Measurements from ENCODE around the gene EXOC6B.

EXOC6B gene

DNA sequence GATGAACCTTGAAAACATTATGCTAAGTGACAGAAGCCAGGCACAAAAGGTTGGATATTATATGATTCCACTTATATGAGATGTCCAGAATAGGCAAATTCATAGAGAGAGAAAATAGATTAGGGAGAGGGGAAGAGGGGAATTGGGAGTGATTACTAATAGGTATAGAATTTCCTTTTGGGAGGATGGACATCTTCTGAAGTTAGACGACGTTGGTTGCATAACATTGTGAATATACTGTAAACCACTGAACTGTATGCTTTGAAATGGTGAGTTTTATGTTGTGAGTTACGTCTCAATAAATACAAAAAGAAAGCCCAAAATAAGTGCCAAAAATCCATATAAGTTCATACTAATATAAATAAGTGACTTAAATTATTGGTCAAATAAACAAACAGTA, 659.6 kb downstream of the EXOC6B start:
- no peak for DNase-seq (ENCODE audit: low read depth)

DNA sequence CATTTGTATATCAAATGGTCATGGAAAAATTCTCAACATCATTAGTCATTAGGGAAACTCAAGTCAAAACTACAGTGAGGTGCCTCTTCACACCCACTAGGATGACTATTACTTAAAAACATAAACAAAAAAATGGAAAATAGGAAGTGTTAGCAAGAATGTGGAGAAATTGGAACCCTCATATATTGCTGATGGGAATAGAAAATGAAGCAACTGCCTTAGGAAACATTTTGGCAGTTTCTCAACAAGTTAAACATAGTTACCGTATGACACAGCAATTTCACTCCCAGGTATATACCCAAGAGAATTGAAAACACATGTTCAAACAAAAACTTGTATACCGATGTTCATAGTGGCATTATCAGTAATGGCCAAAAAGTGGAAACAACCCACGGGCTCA, 660.0 kb downstream of the EXOC6B start:
- DNase-seq (ENCODE audit: low read depth) = no peak

DNA sequence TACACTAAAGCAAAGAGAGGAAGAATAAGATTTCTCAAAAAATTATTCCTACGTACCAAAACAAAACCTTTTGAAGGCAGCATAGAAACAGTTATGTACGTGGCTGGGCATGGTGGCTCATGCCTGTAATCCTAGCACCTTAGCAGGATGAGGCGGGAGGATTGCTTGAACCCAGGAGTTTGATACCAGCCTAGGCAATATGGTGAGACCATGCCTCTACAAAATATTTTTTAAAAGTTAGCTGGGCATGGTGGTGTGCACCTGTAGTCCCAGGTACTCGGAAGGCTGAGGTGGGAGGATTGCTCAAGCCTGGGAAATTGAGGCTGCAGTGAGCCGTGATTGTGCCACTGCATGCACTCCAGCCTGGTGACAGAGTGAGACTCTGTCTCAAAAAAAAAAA, 663.3 kb downstream of the EXOC6B start:
- no peak for DNase-seq (ENCODE audit: low read depth)

DNA sequence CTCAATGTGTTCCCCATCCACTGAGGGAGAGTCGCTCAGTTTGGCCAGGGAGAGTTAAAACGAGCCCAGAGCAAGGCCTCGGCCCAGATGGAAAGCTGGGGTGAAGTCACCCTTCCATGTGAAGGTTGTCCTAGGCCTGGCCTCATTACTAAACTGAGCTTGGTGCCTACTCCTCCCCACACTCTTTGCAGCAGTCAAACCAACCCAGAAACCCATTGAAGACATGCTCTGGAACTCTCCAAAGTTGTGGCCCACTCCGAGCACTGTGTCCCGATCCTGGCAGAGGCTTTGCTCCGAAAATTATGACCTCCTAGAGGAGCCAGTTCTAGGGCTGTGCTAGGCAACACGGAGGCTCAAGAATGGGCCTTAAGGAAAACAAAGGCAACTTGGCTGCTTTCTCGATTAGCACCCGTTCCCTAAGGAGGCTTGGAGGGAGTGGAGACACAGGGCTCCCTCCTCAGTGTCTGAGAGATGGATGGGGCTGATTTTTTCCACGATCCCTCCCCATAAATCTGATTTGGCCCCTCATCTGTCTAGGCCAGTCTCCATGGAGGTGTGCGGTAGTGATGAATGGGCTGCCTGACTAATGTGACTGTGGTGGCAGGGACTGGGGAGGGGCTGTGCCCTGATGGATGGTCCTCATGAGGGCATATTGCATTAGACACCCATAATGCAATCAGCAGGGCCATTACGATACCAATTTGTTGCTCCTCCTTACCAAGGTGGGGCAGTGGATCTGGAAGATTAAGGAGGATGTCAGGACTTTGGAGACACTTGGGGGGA, 666.4 kb downstream of the EXOC6B start:
- DNase-seq (ENCODE audit: low read depth) = no peak

DNA sequence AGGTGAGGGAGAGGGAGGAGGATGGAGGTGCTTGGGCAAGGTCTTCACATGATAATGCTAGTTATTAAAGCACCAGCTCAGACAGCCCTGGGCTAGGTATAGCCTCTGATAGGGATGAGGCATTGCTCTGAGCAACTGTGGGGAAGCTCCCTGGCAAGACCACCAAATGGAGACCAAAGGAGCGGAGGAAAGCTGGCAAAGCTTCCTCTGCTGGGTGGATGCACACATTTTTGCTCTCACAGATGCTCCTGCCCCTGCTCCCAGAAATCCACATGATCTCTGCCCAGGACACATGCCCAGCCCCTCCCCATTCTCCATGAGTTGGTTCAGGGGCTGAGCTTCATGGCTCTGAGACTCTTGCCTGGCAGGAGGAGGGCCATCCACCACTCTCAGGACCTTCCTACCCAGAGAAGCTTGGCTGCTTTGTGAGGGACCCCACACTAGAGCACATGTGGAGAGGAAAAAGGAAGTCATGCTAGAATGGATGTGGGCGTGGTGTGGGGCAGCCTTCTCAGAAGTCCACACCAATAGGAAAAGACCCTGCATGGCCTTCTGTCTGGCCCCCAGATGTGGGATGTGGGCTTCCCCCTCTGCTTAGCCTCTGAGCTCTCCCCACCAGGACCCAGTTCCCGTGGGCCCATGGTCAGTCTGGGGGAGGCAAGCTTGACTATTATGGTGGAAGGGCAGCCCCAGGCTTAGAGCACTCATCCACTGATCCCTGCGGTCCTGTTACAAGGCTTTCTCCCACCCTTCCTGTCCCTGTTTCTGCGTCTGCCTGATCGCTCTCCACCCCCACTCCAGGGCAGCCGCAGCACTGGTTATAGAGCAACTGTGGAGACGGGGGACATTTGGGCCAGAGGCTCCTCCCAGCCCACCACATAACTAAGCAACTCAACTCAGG, 667.7 kb downstream of the EXOC6B start:
- no peak for DNase-seq (ENCODE audit: low read depth)

DNA sequence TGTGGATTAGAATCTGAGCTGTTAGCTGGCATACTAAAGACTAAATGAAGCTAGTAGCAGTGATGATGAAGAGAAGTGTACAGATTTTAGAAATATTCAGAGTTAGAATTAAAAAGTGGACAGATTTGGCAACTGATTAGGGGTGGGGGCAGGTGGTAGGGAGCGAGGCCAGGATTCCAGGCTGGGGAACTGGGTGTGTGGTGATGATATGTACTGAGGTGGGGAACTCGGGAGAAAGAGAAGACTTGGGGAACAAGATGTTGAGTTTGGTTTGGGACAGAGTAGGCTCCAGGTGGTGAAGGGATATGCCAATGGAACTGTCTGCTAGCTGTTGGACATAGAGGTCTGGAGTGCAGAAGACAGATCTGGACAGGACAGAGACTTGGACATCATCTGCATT, 669.0 kb downstream of the EXOC6B start:
- DNase-seq (ENCODE audit: low read depth) = no peak

DNA sequence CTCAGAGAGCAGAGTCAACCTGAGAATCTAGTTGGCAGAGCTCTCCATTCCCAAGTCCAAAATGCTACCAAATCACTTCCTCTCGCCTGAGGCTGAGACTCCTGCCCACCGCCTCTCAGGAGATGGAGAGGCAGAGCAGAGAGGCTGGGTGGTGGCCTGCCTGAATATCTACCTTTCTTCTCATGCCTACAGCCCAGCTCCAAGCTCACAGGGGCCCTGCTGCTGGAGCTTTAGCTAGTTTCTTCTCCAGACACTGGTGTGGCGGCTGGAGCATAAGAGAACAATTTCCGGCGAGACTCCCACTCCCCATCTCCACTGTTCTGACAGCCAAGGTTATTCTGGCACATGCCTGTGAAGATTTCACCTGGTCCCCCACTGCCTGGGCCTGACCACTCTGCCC, 670.1 kb downstream of the EXOC6B start:
- no peak for DNase-seq (ENCODE audit: low read depth)

DNA sequence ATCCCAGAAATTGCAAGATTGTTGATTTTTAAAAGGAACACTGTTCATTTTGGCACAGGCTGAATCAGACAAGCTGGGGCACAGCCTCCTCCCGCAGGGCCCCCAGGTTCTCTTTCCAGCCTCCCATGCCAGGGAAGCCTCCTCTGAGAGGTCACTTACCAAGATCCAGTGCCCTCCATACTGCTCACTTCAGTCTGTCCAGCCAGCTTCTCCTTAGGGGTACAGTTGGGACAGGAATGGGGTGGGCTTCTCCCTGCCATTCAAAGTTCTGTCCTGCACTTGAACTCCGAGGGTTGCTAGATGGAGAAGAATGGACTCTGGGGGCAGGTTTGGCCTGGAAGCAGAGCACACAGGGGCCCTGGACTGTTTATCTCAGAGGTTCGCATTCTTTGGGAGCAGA, 670.7 kb downstream of the EXOC6B start:
- no peak for DNase-seq (ENCODE audit: low read depth)

DNA sequence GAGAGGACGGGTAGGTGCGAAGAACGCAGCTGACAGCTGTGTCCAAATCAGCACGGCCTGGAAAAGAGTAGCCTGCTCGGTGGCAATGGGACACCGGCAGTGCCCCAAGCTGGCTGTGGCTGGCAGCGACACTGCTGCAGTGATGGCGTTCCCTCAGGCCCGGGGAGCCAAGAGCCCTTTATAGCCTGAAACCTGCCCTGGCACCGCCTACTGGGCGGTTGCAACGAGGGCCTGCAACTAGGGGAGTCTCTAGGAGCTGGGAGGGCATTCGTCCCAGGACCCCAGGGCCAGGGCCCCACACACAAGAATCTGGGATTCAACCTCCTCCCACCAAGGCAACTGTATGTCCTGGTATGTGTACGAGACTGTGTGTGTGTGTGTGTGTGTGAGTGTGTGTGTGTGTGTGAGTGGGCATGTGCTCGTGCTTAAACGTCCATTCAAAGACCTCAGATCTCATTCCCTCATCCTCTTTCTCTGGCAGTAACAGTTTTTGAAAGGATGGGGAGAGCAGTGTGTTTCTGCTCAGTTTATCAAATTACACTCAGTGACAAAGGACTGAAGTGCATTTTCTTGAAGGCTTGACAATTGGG, 671.4 kb downstream of the EXOC6B start:
- no peak for DNase-seq (ENCODE audit: low read depth)

DNA sequence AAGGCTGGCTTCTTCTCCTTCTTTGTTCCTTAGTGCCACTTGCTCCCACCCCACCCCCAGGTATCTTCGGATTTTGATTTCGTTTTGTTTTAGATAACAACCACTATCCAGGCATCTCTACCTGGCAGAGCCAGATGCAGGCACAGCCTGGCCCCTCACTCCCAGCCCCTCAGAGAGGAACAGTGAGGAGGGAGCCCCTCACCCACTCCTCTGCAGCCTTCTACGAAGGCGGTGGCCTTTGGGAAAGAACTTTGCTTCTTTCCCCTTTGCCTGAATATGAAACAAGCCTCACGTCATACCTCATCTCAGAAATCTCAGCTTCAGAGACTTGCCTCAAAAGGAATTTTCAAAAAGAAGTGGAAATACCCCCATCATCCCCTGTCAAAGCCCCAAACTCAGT, 671.9 kb downstream of the EXOC6B start:
- no peak for DNase-seq (ENCODE audit: low read depth)

DNA sequence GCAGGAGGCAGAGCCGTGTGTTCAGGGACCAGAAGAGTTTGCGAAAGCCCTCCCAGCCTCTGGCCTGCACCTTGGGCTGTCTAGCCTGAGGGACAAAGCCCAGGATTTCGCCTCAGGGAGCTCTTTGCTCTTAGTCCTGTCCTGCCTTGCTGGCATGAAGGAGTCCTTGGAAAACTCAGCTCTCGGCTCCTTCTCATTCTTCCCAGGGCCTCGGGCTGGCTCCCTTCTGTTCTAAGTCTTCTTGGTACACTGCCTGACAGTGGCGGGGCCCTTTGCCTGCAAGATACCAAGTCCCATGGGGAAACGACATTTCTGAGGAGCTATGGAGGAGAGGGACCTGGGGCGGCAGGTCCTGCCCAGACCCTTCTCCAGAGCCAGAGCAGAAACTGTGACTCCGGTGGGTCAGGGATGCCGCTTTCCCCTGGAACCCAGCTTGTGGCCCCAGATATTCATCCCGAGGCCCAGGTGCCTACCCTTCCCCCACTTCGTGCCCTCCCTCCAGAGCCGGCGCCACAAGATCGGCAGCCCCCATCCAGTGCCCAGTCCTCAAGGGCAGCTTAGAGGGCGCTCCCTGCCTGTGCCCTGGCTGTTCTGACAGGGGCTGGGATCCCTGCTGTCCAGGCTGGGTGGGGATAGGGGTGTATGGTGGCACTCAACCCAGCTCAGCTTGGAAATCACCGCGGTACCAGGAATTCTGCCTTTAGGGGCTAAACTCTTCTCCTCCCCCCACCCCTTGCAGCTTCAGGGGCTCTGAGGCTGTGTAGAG, 672.6 kb downstream of the EXOC6B start:
- no peak for DNase-seq (ENCODE audit: low read depth)

DNA sequence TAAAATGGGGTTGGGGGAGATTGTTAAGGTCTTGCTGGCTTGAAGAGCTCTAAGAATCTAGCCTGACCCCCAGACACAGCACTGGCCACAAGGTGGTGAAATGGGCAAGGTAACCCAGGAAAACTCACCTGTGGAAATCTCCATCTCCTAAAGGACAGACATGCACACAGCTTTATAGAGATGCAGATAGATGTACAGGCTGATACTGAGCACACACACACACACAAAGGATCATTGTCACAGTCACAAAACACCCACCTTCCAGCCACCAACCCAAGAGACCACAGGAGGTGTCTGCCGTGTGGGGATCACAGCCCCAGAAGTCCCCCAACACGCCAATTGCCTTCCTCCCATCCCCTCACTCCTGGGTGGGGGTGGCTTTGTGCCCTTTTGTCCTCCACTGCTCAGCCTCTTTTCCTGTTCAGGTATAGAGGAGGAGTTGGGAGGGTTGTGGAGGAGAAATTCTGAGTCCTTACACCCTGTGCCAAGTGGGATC, 674.9 kb downstream of the EXOC6B start:
- no peak for DNase-seq (ENCODE audit: low read depth)

DNA sequence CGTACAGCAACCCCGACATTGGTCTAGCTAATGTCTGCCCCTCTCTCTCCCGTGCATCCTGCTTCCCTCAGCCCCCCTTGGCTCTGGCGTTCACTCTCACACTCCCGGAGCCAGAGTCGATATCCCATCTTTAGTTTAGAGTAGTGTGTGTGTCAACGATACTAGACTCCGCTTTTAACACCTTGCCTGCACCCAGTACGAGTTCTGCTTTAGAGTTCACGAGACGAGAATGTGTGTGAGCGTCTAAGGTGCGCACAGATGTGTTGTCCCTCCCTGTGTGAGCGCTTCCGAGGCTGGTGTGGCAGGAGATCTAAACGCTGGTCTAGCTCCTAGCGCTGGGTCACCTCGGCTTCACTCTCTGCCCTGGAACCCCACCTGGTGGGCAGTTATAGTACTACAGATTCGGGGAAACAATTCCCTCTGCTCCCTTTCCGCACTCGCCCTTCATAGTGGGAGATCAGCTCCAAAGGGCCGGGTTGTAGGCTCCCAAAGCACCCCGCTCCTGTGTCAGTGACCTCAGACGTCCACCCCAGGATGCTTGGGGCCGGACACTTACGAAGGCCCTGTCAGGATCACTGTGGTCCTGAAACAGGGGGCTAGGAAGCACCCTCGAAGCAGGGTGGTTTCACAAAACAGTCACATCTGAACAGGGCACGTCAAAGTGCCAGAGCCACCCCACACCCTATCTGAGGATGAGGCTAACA, 675.5 kb downstream of the EXOC6B start:
- DNase-seq (ENCODE audit: low read depth) = peak; percentile 49

DNA sequence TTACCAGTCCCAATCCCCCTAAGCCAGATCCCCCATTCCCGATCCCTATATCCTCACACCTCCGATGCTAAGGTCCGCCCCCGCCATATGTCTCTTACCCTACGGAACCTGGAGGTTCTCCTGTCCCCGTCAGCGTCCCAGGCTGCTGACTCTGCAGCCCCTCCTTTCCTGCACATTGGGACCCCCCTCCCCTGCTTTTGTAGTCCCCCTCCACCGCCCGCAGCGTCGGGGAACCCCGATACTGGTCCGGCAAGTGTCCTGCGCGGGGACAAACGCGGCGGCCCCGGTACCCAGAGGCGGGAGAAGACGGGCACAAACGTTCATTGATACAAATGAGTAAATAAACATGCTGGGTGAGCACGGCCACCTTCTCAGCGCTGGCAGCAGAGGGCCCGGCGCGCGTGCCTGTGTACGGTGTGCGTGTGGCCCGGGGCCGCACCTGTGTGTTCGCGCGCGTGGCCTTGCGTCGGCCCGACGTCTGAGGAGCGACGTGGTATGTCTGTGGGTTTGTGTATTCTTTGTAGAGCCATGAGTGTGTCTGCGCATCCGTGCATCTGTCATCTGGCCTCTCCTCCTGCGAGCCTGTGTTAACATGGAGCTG, 676.2 kb downstream of the EXOC6B start:
- no peak for DNase-seq (ENCODE audit: low read depth)

DNA sequence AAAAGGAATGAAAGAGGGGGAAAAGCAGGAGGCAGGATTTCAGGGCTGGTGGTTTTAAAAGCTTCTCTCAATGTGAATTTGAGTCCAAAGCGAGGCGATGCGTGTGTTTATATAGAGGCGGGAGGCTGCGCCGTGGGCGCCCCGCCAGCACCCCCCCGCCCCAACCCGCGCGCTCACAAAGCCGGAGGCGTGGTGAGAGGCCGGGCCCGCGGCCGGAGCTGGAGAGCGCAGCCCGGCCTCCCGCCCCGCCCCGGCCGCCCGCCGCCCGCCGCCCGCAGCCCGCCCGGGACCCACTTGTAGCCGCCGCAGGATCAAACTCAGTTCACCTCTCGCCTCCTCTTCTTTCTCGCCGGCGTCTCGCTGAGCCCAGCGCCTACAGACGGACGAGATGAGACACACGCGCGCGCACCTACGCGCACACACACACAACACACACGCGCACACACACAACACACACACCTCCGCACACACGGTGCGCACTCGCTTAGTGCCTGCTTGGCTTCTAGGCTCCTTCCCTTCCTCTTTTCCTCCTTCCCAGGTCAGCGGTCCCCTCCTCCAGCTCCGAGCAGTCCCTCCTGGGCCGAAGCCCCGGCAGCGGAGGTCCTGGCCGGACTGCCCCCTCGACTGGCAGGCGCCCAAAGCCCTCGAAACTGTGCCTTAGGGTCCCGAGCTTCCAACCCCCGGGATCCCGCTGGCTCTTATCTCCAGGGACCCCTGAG, 676.8 kb downstream of the EXOC6B start:
- DNase-seq (ENCODE audit: low read depth) = no peak

DNA sequence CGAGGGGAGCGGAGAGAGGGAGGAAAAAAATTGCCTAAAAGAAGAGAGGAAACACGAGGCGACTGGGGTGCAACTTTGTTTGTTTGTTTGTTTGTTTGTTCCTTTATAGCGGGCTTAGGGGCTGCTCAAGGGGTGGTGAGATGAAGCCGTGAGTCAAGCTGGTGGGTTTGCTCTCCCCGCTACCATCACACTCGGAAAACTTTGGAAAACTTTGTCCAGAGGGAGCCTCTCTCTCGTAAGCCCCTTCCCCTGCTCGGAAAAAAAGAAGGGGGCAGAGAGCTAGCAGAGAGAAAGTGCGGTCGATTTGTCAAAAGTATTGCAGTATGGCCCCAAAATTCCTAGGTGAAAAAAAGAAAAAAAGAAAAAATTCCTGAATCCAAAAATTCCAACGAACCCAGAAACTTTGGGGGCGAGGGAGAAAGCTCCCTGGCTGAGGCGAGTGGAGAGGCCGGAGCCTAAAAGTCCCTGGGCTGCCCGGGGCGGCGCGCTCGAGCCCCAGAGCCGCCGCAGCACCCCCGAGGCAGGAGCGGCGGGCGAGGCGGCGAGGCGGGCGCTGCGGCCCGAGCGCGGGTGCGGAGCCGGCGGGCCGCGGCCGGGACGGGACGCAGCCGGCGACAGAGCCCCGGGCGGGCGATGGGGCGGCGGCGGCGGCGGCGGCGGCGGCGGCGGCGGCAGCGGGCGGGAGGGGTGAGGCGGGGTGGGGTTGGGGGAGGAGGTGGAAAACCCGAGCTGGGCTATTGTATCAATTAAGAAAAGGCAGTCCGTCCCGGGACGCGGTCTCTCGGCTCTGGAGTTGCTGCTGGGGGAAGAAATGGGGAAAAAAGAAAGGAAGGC, 677.6 kb downstream of the EXOC6B start:
- no peak for DNase-seq (ENCODE audit: low read depth)

DNA sequence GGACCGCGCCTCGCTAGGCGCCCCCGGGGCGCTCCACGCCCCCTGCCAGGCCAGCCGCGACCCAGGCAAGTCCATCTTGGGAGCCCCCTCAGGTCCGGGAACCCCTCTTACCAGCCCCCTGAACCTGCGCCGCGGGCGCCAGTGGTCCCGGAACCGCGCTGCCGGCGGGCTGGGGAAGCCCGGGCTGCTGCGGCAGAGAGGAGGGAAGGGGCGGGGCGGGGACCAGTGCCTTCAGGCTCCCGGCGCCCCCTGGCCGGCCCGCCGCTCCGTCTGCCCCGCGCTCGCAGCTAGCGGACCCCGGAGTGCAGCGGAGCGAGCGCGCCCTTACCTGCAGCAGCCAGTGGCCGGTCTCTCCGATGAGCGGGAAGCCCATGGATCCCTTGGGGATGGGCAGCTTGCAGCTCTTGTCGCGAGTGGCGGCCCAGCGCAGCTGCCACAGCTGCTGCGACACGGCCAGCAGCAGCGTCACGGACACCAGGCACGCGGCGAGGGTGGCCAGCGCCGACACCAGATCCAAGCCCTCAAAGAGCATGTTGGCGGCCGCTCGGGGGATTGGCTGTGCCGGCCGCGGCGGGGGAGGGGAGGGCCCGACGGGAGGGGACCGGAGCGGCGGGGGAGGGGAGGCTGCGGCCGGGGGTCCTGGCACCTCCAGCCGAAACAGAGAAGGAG, 678.4 kb downstream of the EXOC6B start, which contains the start of gene CYP26B1:
TSS of gene CYP26B1 (minus strand) at position 560 of the 669 bp plus-strand sequence. CDS start at position 532, 28 bp downstream.
- DNase-seq (ENCODE audit: low read depth) = no peak

Data from stimulated activated CD8-positive, alpha-beta memory T cell treated with anti-CD3 and anti-CD28 coated beads, Interleukin-7, amount 100 ng/mL, for 24 hours (primary cell).